GM08714 (cell line): Measurements from ENCODE around the gene IGSF11.
"Not testable (repeated sequence)": the region's sequence is repeated elsewhere in the genome, so short reads cannot be mapped to it uniquely, and the experiment has no call there.

Experiments
- H3K4me3 ChIP-seq: fragments of 200-500 bp; sonication (Bioruptor generic); 2 replicates; pipeline ENCODE4 v1.5.1; 2014; ENCODE audit warnings: mild to moderate bottlenecking, low read length, inconsistent platforms
- ZNF274 ChIP-seq: IDR thresholded peaks from 2 replicates; pipeline ENCODE4 v1.6.1; 2012; ENCODE audit warnings: mild to moderate bottlenecking, low read depth, low read length

Gene IGSF11

GRCh38 chr3:118900737-118901525 lies 133.7 kb downstream of the IGSF11 start:
- TF ChIP-seq ZNF274: no peak

GRCh38 chr3:118890206-118890605 lies 144.4 kb downstream of the IGSF11 start:
- TF ChIP-seq ZNF274: no peak
- no peak overlapping the region for H3K4me3 ChIP-seq

More at GRCh38 chr3:118900737-118901525, 133.7 kb downstream of the IGSF11 start:
- no peak overlapping the region for H3K4me3 ChIP-seq

- H3K4me3 ChIP-seq: no peak overlapping the region
Observed at GRCh38 chr3:118889691-118890090, 145.0 kb downstream of the IGSF11 start.

GRCh38 chr3:118886708-118887107 lies 147.9 kb downstream of the IGSF11 start:
- TF ChIP-seq ZNF274: no peak
- no peak overlapping the region for H3K4me3 ChIP-seq

More at GRCh38 chr3:118889691-118890090, 145.0 kb downstream of the IGSF11 start:
- TF ChIP-seq ZNF274: no peak

GRCh38 chr3:118884748-118885206 lies 149.9 kb downstream of the IGSF11 start:
- H3K4me3 ChIP-seq: no peak overlapping the region
- no peak for TF ChIP-seq ZNF274

GRCh38 chr3:118882353-118882947 lies 152.2 kb downstream of the IGSF11 start:
- TF ChIP-seq ZNF274: no peak

GRCh38 chr3:118868051-118868450 lies 166.6 kb downstream of the IGSF11 start:
- H3K4me3 ChIP-seq: no peak overlapping the region
- TF ChIP-seq ZNF274: no peak

More at GRCh38 chr3:118882353-118882947, 152.2 kb downstream of the IGSF11 start:
- no peak overlapping the region for H3K4me3 ChIP-seq

GRCh38 chr3:118863731-118864322 lies 170.8 kb downstream of the IGSF11 start:
- TF ChIP-seq ZNF274: no peak
- H3K4me3 ChIP-seq: no peak overlapping the region

DNA sequence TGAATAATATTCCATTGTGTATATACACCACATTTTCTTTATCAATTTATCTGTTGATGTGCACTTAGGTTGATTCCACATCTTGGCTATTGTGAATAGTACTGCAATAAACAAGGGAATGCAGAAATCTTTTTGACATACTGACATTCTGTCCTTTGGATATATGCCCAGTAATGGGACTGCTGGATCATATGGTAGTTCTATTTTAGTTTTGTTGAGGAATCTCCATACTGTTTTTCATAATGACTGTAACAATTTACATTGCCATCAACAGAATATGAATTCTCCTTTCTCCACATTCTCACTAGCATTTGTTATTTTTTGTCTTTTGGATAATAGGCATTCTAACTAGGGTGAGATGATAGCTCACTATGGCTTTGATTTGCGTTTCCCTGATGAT lies 174.7 kb downstream of the IGSF11 start:
- no peak for TF ChIP-seq ZNF274
- H3K4me3 ChIP-seq: no peak overlapping the region

- not testable (repeated sequence) for H3K4me3 ChIP-seq
Observed at GRCh38 chr3:118851466-118852193, 183.0 kb downstream of the IGSF11 start.

DNA sequence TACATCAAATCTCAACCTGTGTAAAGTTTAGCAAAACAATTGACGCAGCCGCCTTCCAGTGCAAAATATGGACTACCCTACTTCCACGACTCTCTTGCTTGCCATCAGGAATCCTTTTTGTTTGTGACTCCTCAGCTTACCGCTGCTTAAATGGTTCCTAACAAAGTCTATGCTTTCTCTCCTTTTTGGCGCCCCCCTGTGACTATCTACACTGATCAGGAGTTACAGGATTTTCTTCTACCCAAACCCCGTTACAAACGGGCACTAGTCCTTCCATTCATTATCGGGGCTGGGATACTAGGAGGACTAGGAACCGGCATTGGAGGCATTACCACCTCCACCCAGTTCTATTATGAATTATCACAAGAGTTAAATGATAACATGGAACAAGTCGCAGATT lies 184.0 kb downstream of the IGSF11 start:
- H3K4me3 ChIP-seq: no peak overlapping the region
- TF ChIP-seq ZNF274: no peak
